IPS-20b (cell line): ENCODE results near the gene FBXO15.

Source experiments
- H3K27ac ChIP-seq: one replicate; pipeline ENCODE4 v1.5.1; 2013; ENCODE audit warnings: low read length
- H3K27me3 ChIP-seq: 2 replicates; pipeline ENCODE4 v1.6.1; 2013; ENCODE audit warnings: mild to moderate bottlenecking, low read length, inconsistent platforms; ENCODE audit not compliant: insufficient read depth
- H3K36me3 ChIP-seq: 2 replicates; pipeline ENCODE4 v1.6.1; 2013; ENCODE audit warnings: low read depth, mild to moderate bottlenecking, inconsistent platforms, low read length, moderate library complexity; ENCODE audit not compliant: insufficient read depth
- H3K4me1 ChIP-seq: 2 replicates; pipeline ENCODE4 v1.6.1; 2013; ENCODE audit warnings: mild to moderate bottlenecking, control low read depth, inconsistent platforms, low read length, moderate library complexity; ENCODE audit not compliant: insufficient read depth
- H3K4me3 ChIP-seq: 2 replicates; pipeline ENCODE4 v1.5.1; 2013; ENCODE audit warnings: mild to moderate bottlenecking, low read length, inconsistent platforms
- H3K9ac ChIP-seq: 2 replicates; pipeline ENCODE4 v1.6.1; 2013; ENCODE audit warnings: low read depth, mild to moderate bottlenecking, inconsistent platforms, low read length, moderate library complexity
- H3K9me3 ChIP-seq: 2 replicates; pipeline ENCODE4 v1.6.1; 2013; ENCODE audit warnings: mild to moderate bottlenecking, low read depth, low read length, inconsistent platforms; ENCODE audit not compliant: insufficient read depth

Gene FBXO15

DNA sequence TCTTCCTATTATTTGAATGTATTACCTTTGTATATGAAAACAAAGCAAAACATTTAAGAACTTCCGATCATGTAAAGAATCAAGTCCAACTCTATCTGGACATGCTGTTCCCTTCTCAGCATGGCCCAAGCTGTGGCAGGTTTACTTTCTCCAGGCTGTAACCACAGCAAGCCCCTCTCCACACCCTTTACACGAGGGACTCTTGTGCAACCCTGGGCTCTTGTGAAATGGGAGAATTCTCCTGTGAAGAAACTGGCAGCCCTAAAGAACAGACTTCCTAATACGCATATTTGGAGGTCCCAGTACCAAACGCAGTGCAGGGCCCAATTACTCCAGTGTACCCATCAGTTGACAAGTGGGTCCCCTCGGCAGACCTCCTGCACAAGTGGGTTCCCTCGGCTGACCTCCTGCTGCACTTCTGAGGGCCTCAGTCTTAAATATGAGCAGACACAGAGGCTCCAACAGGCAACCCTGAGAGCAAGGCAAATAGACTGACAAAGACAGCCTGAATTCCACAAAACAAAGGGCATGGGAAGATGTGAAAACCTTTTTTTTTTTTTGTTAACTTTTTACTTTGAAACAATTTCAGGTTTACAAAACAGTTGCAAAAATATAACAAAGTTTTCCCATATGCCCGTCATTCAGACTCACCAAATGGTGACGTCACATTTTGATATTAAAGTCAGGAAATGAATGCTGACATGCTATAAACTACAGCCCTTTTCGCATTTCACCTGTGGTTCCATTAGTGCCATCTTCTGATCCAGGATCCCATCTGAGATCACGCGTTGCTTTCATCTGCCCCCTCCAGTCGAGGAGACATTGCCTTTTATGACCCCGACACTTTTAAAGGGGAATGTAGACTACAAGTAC is 78.2 kb downstream of the FBXO15 start:
- no peaks in the 10 kb centered on the region for H3K9me3 ChIP-seq
- H3K27ac ChIP-seq: no peak overlapping the region
- H3K4me1 ChIP-seq: no peaks in the 10 kb centered on the region
- no peaks in the 10 kb centered on the region for H3K36me3 ChIP-seq
- no peak overlapping the region for H3K9ac ChIP-seq
- H3K4me3 ChIP-seq: no peak overlapping the region
- no peaks in the 10 kb centered on the region for H3K27me3 ChIP-seq

GRCh38 chr18:74068296-74068695 is 79.3 kb downstream of the FBXO15 start:
- H3K9ac ChIP-seq: no peak overlapping the region
- H3K27me3 ChIP-seq: no peaks in the 10 kb centered on the region
- H3K4me3 ChIP-seq: no peak overlapping the region
- H3K36me3 ChIP-seq: no peaks in the 10 kb centered on the region
- no peaks in the 10 kb centered on the region for H3K4me1 ChIP-seq
- H3K9me3 ChIP-seq: no peaks in the 10 kb centered on the region
- no peak overlapping the region for H3K27ac ChIP-seq

GRCh38 chr18:74066018-74066417 is 81.6 kb downstream of the FBXO15 start:
- Histone ChIP-seq H3K9me3 (no peaks in the 10 kb centered on the region), H3K4me3 (no peak overlapping the region), H3K36me3 (no peaks in the 10 kb centered on the region), H3K9ac (no peak overlapping the region), H3K27me3 (no peaks in the 10 kb centered on the region), H3K4me1 (no peaks in the 10 kb centered on the region), H3K27ac (no peak overlapping the region)

GRCh38 chr18:74065366-74065765 is 82.3 kb downstream of the FBXO15 start:
- Histone ChIP-seq H3K27me3 (no peaks in the 10 kb centered on the region), H3K4me3 (no peak overlapping the region), H3K9ac (no peak overlapping the region), H3K9me3 (no peaks in the 10 kb centered on the region), H3K27ac (no peak overlapping the region), H3K4me1 (no peaks in the 10 kb centered on the region), H3K36me3 (no peaks in the 10 kb centered on the region)

- H3K4me3 ChIP-seq: no peak overlapping the region
- no peaks in the 10 kb centered on the region for H3K27me3 ChIP-seq
- no peaks in the 10 kb centered on the region for H3K4me1 ChIP-seq
- H3K9me3 ChIP-seq: no peaks in the 10 kb centered on the region
- H3K9ac ChIP-seq: no peak overlapping the region
- H3K36me3 ChIP-seq: no peaks in the 10 kb centered on the region
- no peak overlapping the region for H3K27ac ChIP-seq
Observed at GRCh38 chr18:74064510-74064909, 83.1 kb downstream of the FBXO15 start.

DNA sequence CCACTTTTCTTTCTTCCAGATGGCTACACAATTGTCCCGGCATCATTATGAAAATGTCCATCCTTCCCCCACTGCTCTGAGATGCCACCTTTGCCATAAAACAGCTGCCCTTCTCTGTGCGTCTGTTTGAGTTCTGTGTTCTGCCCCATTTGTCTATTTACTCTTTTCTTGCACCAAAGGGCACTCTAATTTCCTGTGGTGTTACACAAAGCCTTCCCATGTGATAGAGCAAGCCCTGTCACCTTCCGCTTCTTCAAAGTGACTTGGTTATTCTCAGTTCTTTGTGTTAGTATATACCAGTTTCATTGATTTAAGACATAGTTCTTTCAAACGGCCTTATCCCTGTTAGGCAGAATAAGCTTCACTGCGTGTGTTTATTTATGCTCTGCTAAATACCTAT is 84.1 kb downstream of the FBXO15 start:
- Histone ChIP-seq H3K9ac (no peak overlapping the region), H3K27ac (no peak overlapping the region), H3K4me1 (no peaks in the 10 kb centered on the region), H3K36me3 (no peaks in the 10 kb centered on the region), H3K27me3 (no peaks in the 10 kb centered on the region), H3K9me3 (no peaks in the 10 kb centered on the region), H3K4me3 (no peak overlapping the region)

GRCh38 chr18:74063023-74063422 is 84.6 kb downstream of the FBXO15 start:
- no peaks in the 10 kb centered on the region for H3K9me3 ChIP-seq
- no peaks in the 10 kb centered on the region for H3K4me1 ChIP-seq
- no peak overlapping the region for H3K27ac ChIP-seq
- no peaks in the 10 kb centered on the region for H3K36me3 ChIP-seq
- no peak overlapping the region for H3K9ac ChIP-seq
- no peak overlapping the region for H3K4me3 ChIP-seq
- no peaks in the 10 kb centered on the region for H3K27me3 ChIP-seq

DNA sequence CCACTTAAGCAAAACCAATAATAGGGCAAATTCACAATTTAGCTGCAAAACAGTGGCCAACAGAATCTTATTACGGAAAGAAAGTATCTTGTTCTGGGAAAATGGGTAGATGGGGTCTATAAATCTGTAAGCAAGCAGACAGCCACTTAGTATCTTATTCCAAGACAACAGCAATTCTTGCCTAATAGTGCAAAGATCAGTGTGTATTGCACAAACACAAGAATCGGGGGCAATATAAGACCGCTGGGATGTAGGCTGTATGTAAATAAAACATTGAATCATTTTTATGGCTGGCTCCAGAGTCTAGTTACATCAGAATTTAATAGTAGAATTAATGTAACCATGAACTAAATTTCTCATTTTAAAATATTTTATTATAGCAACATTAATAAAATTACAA is 85.6 kb downstream of the FBXO15 start:
- Histone ChIP-seq H3K4me1 (no peaks in the 10 kb centered on the region), H3K27ac (no peak overlapping the region), H3K9ac (no peak overlapping the region), H3K36me3 (no peaks in the 10 kb centered on the region), H3K27me3 (no peaks in the 10 kb centered on the region), H3K9me3 (no peaks in the 10 kb centered on the region), H3K4me3 (no peak overlapping the region)

DNA sequence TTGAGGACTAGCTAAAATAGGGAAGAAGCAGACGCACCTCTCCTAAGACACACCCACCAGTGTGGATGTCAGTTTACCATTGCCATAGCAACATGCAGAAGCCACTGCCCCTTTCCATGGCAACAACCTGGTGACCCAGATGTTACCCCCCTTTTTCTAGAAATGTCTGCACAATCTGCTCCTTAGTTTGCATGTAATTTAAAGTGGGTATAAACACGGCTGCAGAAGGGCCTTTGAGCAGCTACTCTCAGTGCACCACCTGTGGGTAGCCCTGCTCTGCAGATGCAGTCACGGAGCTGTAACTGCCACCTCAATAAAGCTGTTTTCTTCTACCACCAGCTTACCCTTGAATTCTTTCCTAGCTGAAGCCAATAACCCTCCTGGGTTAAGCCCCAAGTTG is 87.1 kb downstream of the FBXO15 start:
- no peaks in the 10 kb centered on the region for H3K9me3 ChIP-seq
- no peaks in the 10 kb centered on the region for H3K36me3 ChIP-seq
- H3K4me1 ChIP-seq: no peaks in the 10 kb centered on the region
- H3K4me3 ChIP-seq: no peak overlapping the region
- H3K27ac ChIP-seq: no peak overlapping the region
- no peak overlapping the region for H3K9ac ChIP-seq
- H3K27me3 ChIP-seq: no peaks in the 10 kb centered on the region

- Histone ChIP-seq H3K27me3 (no peaks in the 10 kb centered on the region), H3K36me3 (no peaks in the 10 kb centered on the region), H3K4me3 (no peak overlapping the region), H3K9ac (no peak overlapping the region), H3K9me3 (no peaks in the 10 kb centered on the region), H3K27ac (no peak overlapping the region), H3K4me1 (no peaks in the 10 kb centered on the region)
Observed at GRCh38 chr18:74050807-74051206, 96.8 kb downstream of the FBXO15 start.

DNA sequence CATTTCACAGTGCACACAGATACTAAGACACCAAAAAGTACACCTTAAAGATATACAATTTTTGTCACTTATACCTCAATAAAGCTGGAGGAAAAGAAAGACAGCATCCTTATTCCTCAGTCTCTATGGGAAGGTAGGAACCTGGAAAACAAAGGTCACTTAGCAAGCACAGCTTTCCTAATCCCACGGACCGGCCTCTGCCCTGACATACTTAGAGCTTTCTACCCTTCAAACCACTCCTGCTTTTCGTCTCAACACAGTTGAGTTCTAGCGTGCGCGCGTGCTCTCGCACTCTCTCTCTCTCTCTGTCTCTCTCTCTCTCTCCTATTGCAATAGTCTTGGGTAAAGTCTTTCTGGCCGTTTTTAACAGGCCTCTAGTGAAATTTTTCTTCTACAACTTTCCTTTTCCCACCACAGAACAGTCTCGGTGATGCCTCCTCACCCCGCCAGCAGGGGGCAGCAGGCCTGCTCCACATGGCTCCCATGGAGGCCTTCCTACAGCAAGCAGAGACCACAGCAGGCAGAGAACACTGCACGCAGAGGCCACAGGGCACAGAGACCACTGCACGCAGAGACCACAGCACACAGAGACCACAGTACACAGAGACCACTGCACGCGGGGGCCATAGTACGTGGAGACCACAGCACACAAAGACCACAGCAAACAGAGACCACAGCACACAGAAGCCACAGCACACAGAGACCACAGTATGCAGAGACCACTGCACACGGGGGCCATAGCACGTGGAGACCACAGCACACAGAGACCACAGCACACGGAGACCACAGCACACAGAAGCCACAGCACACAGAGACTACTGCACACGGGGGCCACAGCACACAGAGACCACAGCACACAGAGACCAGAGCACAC is 106.9 kb downstream of the FBXO15 start:
- H3K4me1 ChIP-seq: peaks cover 4% of the 10 kb centered on the region; the same call in 1 of the 2 replicates
- no peak overlapping the region for H3K4me3 ChIP-seq
- no peaks in the 10 kb centered on the region for H3K27me3 ChIP-seq

DNA sequence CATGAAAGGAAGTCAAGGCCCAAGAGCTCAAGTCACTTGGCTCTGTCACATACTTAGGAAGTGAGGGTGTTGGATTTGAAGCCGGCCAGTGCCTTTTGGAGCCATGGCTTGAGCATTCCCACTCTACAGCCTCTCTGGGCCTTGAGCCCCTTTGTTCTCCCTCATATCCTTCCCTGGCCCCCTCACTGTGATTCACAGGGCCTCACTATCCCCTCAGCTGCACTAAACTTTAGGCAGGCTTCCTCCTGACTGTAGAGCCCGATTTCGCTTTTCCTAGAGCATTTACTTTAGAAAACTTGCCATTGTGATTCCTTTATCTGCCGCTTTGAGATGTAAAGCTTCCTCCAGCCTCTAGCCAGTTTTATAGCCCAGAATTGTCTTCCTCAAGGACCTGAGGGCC is 107.6 kb downstream of the FBXO15 start:
- Histone ChIP-seq H3K4me1 (peaks cover 4% of the 10 kb centered on the region; the same call in 1 of the 2 replicates), H3K27me3 (no peaks in the 10 kb centered on the region), H3K9ac (no peak overlapping the region), H3K36me3 (no peaks in the 10 kb centered on the region), H3K27ac (no peak overlapping the region), H3K4me3 (no peak overlapping the region), H3K9me3 (no peaks in the 10 kb centered on the region)

More for the DNA sequence above, 106.9 kb downstream of the FBXO15 start:
- Histone ChIP-seq H3K27ac (no peak overlapping the region), H3K36me3 (no peaks in the 10 kb centered on the region), H3K9ac (no peak overlapping the region), H3K9me3 (no peaks in the 10 kb centered on the region)
